ENCODE data around the gene FILIP1L. TPM values are rescaled to one million over a fixed set of nuclear protein-coding genes. Genes with fewer than 3 reads are reported as not detected.
A peak's percentile ranks its signal among the peaks of the same experiment; 100 is the strongest.

The FILIP1L gene
- total and polyA plus RNA-seq, 2 of the 13 experiments (the other 11 are each of a cell fraction or from before 2014, with no cell fraction given): 8.1 to 187 TPM

DNA sequence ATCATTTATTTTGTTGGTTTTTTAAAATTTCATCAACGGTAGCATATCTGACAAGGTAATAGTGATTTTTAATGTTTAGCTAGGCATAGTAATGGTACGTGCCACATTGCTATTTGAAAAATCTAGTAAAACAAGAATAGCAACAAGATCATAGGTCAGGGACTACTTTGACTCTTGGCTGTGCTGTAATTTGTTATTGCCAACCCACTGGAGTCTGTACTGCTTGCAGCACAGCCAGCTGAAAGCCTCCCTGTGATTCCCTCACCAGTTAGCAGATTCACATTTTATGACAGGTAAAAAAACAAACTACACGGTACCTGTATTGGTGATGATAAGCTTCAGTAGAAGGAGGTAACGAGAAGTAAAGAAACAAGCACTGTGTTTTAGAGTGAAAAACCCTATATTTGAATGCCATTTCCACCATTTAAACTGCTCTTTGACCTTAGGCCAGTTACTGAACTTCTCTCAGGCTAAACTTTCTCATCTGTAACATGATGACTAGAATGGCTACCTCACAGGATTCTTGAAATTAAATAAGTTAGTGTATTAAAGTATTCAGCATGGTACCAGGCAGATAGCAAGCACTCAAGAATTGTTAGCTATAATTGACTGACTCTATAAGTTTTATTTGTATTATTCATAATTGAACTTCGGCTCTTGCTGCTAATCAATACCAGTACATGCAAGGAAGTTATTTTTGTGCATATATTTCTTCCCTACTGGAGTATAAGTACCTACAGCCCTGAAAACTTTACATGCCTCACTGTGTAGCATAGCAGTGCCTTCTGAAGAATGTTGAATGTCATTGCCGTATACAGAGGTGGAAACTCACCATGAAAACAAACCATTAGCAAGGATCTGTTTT is 16.1 kb downstream of the FILIP1L start (continued):
- TF ChIP-seq NBN (conservative IDR thresholded peaks at IDR 0.05): no peak
- no peak for TF ChIP-seq ZNF10 (CRISPR knock-in tag; IDR thresholded peaks at IDR 0.05; ENCODE audit: borderline replicate concordance, low read depth)
- TF ChIP-seq, protein P1, sequence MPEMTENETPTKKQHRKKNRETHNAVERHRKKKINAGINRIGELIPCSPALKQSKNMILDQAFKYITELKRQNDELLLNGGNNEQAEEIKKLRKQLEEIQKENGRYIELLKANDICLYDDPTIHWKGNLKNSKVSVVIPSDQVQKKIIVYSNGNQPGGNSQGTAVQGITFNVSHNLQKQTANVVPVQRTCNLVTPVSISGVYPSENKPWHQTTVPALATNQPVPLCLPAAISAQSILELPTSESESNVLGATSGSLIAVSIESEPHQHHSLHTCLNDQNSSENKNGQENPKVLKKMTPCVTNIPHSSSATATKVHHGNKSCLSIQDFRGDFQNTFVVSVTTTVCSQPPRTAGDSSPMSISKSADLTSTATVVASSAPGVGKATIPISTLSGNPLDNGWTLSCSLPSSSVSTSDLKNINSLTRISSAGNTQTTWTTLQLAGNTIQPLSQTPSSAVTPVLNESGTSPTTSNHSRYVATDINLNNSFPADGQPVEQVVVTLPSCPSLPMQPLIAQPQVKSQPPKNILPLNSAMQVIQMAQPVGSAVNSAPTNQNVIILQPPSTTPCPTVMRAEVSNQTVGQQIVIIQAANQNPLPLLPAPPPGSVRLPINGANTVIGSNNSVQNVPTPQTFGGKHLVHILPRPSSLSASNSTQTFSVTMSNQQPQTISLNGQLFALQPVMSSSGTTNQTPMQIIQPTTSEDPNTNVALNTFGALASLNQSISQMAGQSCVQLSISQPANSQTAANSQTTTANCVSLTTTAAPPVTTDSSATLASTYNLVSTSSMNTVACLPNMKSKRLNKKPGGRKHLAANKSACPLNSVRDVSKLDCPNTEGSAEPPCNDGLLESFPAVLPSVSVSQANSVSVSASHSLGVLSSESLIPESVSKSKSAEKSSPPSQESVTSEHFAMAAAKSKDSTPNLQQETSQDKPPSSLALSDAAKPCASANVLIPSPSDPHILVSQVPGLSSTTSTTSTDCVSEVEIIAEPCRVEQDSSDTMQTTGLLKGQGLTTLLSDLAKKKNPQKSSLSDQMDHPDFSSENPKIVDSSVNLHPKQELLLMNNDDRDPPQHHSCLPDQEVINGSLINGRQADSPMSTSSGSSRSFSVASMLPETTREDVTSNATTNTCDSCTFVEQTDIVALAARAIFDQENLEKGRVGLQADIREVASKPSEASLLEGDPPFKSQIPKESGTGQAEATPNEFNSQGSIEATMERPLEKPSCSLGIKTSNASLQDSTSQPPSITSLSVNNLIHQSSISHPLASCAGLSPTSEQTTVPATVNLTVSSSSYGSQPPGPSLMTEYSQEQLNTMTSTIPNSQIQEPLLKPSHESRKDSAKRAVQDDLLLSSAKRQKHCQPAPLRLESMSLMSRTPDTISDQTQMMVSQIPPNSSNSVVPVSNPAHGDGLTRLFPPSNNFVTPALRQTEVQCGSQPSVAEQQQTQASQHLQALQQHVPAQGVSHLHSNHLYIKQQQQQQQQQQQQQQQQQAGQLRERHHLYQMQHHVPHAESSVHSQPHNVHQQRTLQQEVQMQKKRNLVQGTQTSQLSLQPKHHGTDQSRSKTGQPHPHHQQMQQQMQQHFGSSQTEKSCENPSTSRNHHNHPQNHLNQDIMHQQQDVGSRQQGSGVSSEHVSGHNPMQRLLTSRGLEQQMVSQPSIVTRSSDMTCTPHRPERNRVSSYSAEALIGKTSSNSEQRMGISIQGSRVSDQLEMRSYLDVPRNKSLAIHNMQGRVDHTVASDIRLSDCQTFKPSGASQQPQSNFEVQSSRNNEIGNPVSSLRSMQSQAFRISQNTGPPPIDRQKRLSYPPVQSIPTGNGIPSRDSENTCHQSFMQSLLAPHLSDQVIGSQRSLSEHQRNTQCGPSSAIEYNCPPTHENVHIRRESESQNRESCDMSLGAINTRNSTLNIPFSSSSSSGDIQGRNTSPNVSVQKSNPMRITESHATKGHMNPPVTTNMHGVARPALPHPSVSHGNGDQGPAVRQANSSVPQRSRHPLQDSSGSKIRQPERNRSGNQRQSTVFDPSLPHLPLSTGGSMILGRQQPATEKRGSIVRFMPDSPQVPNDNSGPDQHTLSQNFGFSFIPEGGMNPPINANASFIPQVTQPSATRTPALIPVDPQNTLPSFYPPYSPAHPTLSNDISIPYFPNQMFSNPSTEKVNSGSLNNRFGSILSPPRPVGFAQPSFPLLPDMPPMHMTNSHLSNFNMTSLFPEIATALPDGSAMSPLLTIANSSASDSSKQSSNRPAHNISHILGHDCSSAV (CRISPR knock-in tag; IDR thresholded peaks at IDR 0.05; ENCODE audit: borderline replicate concordance): no peak
- TF ChIP-seq ZFAT (CRISPR knock-in tag; conservative IDR thresholded peaks at IDR 0.05): 0 out of 2 replicates have a peak, but pooled peaks have one; percentile 12
- no peak for TF ChIP-seq SYNCRIP (IDR thresholded peaks at IDR 0.05; ENCODE audit: insufficient read depth, low read depth, low read length)
- no peak for TF ChIP-seq ZSCAN12 (CRISPR knock-in tag; IDR thresholded peaks at IDR 0.05)
- no peak for TF ChIP-seq ZFP36L2 (CRISPR knock-in tag; IDR thresholded peaks at IDR 0.05)
- TF ChIP-seq ZNF674 (CRISPR knock-in tag; IDR thresholded peaks at IDR 0.05; ENCODE audit: low read depth): no peak
- 0 out of 2 replicates have a peak, but pooled peaks have one; percentile 32 for TF ChIP-seq ZNF510 (CRISPR knock-in tag; IDR thresholded peaks at IDR 0.05; ENCODE audit: low read depth)
- TF ChIP-seq ZNF891 (CRISPR knock-in tag; IDR thresholded peaks at IDR 0.05): no peak
- TF ChIP-seq ZNF333 (CRISPR knock-in tag; IDR thresholded peaks at IDR 0.05; ENCODE audit: borderline replicate concordance): no peak
- no peak for TF ChIP-seq ZNF329 (CRISPR knock-in tag; IDR thresholded peaks at IDR 0.05; ENCODE audit: low read depth)
- TF ChIP-seq FOXA3 (CRISPR knock-in tag; IDR thresholded peaks at IDR 0.05): peak; percentile 31; the same call in 1 of the 2 replicates
- no peak for TF ChIP-seq ZFP37 (CRISPR knock-in tag; IDR thresholded peaks at IDR 0.05; ENCODE audit: borderline replicate concordance)
- TF ChIP-seq, protein P2, sequence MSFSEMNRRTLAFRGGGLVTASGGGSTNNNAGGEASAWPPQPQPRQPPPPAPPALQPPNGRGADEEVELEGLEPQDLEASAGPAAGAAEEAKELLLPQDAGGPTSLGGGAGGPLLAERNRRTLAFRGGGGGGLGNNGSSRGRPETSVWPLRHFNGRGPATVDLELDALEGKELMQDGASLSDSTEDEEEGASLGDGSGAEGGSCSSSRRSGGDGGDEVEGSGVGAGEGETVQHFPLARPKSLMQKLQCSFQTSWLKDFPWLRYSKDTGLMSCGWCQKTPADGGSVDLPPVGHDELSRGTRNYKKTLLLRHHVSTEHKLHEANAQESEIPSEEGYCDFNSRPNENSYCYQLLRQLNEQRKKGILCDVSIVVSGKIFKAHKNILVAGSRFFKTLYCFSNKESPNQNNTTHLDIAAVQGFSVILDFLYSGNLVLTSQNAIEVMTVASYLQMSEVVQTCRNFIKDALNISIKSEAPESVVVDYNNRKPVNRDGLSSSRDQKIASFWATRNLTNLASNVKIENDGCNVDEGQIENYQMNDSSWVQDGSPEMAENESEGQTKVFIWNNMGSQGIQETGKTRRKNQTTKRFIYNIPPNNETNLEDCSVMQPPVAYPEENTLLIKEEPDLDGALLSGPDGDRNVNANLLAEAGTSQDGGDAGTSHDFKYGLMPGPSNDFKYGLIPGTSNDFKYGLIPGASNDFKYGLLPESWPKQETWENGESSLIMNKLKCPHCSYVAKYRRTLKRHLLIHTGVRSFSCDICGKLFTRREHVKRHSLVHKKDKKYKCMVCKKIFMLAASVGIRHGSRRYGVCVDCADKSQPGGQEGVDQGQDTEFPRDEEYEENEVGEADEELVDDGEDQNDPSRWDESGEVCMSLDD (CRISPR knock-in tag; IDR thresholded peaks at IDR 0.05; ENCODE audit: borderline replicate concordance): no peak
- no peak for TF ChIP-seq FOXA1 (IDR thresholded peaks at IDR 0.05)
- TF ChIP-seq FOXA1 (CRISPR knock-in tag; IDR thresholded peaks at IDR 0.05): no peak
- TF ChIP-seq KMT2A (CRISPR knock-in tag; IDR thresholded peaks at IDR 0.05): no peak
- no peak for TF ChIP-seq DNMT1 (CRISPR knock-in tag; IDR thresholded peaks at IDR 0.05)

Measured in HepG2 (cell line).